Loucy (cell line): Measurements from ENCODE around the gene KIAA0825.

Source experiments
- EZH2phosphoT487 ChIP-seq: fragments of 200-600 bp; IDR thresholded peaks from 2 replicates; pipeline ENCODE4 v1.6.1; 2018; ENCODE audit warnings: antibody characterized with exemption, mild to moderate bottlenecking, moderate library complexity, borderline replicate concordance
- TF ChIP-seq, protein P1 (sequence below): fragments of 200-600 bp; sonication (generic); conservative IDR thresholded peaks from 2 replicates; pipeline ENCODE4 v1.5.1; 2014; ENCODE audit warnings: mild to moderate bottlenecking, antibody characterized with exemption, low read length

DNA sequence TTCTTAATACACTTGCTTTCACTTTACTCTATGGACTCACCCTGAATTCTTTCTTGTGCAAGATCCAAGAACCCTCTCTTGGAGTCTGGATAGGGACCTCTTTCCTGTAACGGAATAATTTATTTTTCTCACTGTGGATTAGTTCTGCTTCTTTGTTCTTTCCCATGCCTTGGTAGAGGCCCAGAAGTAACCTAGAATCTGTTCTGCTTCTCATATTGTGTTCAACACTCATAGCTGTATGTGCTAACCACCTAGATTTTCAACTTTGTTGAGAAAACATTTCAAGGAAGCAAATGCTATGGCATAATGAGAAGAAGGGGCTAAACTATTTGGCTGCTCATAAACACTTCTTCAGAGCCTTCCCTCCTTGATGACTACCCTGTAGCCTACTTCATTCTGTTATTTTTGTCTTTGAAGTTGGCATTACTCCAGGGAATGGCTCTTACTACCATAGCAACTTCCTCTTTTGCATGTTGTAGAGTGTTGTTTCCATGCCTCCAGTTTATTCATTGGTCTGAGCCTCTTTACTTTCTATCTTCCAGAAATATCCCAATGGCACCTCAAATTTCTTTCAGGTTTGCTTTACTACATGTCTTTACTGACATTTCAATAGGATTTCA, 74.3 kb downstream of the KIAA0825 start:
- TF ChIP-seq, protein P1, sequence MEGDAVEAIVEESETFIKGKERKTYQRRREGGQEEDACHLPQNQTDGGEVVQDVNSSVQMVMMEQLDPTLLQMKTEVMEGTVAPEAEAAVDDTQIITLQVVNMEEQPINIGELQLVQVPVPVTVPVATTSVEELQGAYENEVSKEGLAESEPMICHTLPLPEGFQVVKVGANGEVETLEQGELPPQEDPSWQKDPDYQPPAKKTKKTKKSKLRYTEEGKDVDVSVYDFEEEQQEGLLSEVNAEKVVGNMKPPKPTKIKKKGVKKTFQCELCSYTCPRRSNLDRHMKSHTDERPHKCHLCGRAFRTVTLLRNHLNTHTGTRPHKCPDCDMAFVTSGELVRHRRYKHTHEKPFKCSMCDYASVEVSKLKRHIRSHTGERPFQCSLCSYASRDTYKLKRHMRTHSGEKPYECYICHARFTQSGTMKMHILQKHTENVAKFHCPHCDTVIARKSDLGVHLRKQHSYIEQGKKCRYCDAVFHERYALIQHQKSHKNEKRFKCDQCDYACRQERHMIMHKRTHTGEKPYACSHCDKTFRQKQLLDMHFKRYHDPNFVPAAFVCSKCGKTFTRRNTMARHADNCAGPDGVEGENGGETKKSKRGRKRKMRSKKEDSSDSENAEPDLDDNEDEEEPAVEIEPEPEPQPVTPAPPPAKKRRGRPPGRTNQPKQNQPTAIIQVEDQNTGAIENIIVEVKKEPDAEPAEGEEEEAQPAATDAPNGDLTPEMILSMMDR, result no peak
- no peak for TF ChIP-seq EZH2phosphoT487
